Measurements from ENCODE around the gene MAMDC2. TPM values are rescaled to one million over a fixed set of nuclear protein-coding genes. Genes with fewer than 3 reads are reported as not detected.

Gene MAMDC2
- total RNA-seq, 2 donors from 2014 or later = 2.3 to 7.0 TPM

DNA sequence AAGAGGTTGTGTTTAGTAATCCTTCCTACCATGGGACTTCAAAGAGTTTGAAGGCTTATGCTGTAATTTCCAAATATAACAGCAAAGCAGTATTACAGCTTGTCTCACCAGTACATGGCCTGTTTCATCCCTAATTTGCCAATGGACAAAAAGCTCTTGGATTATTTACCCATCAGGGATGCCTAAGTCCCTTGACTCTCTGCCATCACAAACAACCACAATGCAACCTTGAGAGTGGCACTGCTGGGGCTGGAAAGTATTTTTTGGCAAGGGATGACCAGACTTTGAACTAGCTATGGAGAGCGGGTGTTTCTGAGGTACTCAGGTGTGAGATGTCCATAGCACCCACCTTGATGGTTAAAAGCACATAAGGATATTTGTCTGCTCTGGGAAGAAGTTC, 9.1 kb downstream of the MAMDC2 start:
- TF ChIP-seq, protein P1, sequence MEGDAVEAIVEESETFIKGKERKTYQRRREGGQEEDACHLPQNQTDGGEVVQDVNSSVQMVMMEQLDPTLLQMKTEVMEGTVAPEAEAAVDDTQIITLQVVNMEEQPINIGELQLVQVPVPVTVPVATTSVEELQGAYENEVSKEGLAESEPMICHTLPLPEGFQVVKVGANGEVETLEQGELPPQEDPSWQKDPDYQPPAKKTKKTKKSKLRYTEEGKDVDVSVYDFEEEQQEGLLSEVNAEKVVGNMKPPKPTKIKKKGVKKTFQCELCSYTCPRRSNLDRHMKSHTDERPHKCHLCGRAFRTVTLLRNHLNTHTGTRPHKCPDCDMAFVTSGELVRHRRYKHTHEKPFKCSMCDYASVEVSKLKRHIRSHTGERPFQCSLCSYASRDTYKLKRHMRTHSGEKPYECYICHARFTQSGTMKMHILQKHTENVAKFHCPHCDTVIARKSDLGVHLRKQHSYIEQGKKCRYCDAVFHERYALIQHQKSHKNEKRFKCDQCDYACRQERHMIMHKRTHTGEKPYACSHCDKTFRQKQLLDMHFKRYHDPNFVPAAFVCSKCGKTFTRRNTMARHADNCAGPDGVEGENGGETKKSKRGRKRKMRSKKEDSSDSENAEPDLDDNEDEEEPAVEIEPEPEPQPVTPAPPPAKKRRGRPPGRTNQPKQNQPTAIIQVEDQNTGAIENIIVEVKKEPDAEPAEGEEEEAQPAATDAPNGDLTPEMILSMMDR (IDR thresholded peaks at IDR 0.05) = no peak
- intact Hi-C loops (cut with DNase I) = no loop called here
- no peak overlapping the region for H3K27ac ChIP-seq
- H3K27me3 ChIP-seq = no peaks in the 10 kb centered on the region
- no peaks in the 10 kb centered on the region for H3K36me3 ChIP-seq
- no peak overlapping the region for H3K9ac ChIP-seq (ENCODE audit: low read depth in 2 of 2, low read length in 2 of 2)
- DNase-seq = no peak
- no peaks in the 10 kb centered on the region for H3K4me1 ChIP-seq
- H3K9me3 ChIP-seq = no peaks in the 10 kb centered on the region
- no peak overlapping the region for H3K4me3 ChIP-seq

DNA sequence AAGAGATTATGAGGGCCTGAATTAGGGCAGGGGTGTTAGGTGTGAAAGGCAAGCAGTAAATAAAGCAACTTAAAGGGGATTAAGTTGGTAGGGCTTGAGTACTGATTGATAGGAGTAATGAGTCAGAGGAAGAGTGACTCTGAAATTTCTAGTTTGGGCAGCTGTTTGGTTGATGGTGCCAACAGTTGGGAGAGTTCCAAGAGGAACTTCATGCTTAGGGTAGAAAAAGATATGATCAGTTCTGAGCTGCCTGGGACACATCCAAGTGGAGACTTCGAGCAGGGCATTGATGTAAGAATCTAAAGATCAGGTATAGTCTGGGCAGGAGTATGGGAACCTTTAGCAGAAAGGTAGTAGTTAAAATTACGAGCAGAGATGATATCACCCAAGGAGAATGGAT, 10.2 kb downstream of the MAMDC2 start:
- no peaks in the 10 kb centered on the region for H3K36me3 ChIP-seq
- intact Hi-C loops (cut with DNase I) = no loop called here
- H3K27ac ChIP-seq = peak overlapping the region; percentile 13
- H3K4me3 ChIP-seq = no peak overlapping the region
- H3K9me3 ChIP-seq = no peaks in the 10 kb centered on the region
- no peaks in the 10 kb centered on the region for H3K4me1 ChIP-seq
- TF ChIP-seq, protein P1 (IDR thresholded peaks at IDR 0.05) = no peak
- no peak for DNase-seq
- no peaks in the 10 kb centered on the region for H3K27me3 ChIP-seq
- H3K9ac ChIP-seq (ENCODE audit: low read depth in 2 of 2, low read length in 2 of 2) = no peak overlapping the region

DNA sequence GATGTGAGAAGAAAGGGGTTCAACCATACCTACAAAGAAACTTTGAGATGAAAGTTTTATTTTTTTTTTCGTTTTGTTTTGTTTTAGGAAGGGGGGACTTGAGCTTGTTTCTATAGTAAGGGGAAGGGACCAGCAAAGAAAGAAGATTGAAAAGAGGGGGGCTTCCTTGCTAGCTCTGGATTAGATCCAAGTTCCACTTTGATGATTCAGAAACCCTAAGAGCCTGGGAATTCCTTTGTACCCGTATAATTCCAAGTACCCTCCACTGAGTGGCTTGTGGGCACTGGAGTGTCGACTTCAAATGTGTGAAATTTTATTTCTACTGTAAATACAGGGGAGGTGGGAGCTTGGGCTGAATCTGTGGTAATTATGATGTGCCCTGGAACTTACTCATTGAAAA, 10.9 kb downstream of the MAMDC2 start:
- DNase-seq = no peak
- Histone ChIP-seq H3K27ac (peak overlapping the region; percentile 13), H3K4me1 (no peaks in the 10 kb centered on the region), H3K4me3 (no peak overlapping the region), H3K9me3 (no peaks in the 10 kb centered on the region), H3K36me3 (no peaks in the 10 kb centered on the region), H3K9ac (ENCODE audit: low read depth in 2 of 2, low read length in 2 of 2) (no peak overlapping the region), H3K27me3 (no peaks in the 10 kb centered on the region)
- TF ChIP-seq, protein P1 (IDR thresholded peaks at IDR 0.05) = no peak
- intact Hi-C loops (cut with DNase I) = no loop called here

DNA sequence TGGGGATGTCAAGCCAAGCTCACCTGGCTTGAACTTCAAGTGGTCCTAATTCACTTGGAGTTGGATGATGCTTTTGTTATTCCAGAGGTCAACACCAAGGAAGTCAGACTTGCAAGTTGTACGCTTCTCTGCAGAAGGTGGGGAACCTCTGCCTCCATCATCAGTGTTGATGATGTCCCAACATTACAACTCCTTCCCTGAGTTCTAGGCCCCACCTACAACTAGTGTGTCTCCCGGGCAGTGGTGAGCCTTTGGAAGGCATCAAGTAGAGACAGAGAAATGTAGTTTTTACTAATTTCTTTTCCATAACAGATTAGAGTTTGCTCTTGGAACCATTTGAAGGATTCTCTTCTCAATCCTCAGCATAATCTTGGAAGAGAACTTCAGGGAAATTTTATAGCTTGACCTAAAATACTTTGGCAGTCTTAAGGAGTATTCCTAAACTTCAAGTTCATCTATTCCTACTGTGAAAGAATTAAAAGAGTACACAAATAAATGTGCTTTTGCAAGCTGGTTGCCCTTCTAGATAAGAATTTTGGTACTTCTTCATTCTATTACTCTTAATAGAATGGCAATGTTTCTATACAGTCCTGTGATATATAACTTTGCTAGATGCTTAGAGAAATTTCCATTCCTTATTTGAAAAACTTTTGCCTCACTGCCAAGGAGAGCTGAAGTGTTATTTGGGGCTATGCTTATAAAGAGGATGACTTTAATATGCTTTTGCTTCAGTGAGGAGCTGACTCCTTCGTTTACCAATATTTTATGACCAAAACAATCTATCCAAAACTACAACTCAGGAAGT, 12.0 kb downstream of the MAMDC2 start:
- no peaks in the 10 kb centered on the region for H3K4me1 ChIP-seq
- DNase-seq = no peak
- no peaks in the 10 kb centered on the region for H3K9me3 ChIP-seq
- H3K36me3 ChIP-seq = no peaks in the 10 kb centered on the region
- H3K27ac ChIP-seq = no peak overlapping the region
- H3K9ac ChIP-seq (ENCODE audit: low read depth in 2 of 2, low read length in 2 of 2) = no peak overlapping the region
- H3K4me3 ChIP-seq = no peak overlapping the region
- TF ChIP-seq, protein P1 (IDR thresholded peaks at IDR 0.05) = no peak
- H3K27me3 ChIP-seq = no peaks in the 10 kb centered on the region
- intact Hi-C loops (cut with DNase I) = no loop called here

DNA sequence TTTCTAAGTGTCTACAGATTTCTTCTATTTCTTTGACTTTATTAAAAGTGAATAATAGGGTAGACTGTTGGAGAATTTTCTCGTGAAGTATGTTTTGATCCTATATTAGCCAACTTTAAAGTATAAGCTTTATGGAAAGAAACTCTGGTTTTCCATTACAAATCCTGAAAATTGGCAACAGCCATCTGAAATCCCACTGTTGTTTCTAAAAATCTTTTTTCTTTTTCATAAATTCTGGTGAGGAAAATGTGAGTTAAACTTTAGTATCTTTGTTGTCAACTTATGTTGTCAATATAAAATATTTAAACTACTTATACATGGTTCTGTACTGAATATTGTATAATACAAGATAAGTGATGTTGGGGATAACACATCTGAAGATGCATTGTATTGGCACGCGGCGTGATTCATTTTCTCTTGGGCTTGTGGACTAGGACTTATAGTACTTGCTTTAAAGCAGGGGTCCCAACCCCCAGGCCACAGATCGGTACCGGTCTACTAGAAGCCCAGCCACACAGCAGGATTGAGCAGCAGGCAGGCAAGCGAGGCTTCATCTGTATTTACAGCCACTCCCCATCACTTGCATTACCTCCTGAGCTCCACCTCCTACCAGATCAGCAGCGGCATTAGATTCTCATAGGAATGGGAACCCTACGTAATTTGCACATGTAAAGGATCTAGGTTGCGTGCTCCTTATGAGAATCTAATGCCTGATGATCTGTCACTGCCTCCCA, 12.7 kb downstream of the MAMDC2 start:
- H3K36me3 ChIP-seq = no peaks in the 10 kb centered on the region
- intact Hi-C loops (cut with DNase I) = no loop called here
- H3K27me3 ChIP-seq = no peaks in the 10 kb centered on the region
- TF ChIP-seq, protein P1 (IDR thresholded peaks at IDR 0.05) = no peak
- H3K9me3 ChIP-seq = no peaks in the 10 kb centered on the region
- no peak overlapping the region for H3K4me3 ChIP-seq
- no peak for DNase-seq
- H3K9ac ChIP-seq (ENCODE audit: low read depth in 2 of 2, low read length in 2 of 2) = no peak overlapping the region
- H3K27ac ChIP-seq = no peak overlapping the region
- H3K4me1 ChIP-seq = no peaks in the 10 kb centered on the region

Data from colonic mucosa (tissue), 4 donors.